ENCODE measurements around the gene MAPKAP1.

Gene MAPKAP1

GRCh38 chr9:125556046-125556721 is 150.8 kb downstream of the MAPKAP1 start:
- Histone ChIP-seq H4K8ac (ENCODE audit: low read depth, low read length) (no peak overlapping the region), H3K56ac (ENCODE audit: low read length) (no peak overlapping the region), H3K23ac (ENCODE audit: low read length) (no peak overlapping the region), H3K4me3 (ENCODE audit: low read length) (no peak overlapping the region), H3K4me2 (ENCODE audit: low read length) (no peak overlapping the region), H3K36me3 (ENCODE audit: control insufficient read depth, insufficient read depth, low read length) (no peaks in the 10 kb centered on the region), H2BK5ac (ENCODE audit: low read length) (no peak overlapping the region), H3K79me2 (ENCODE audit: control insufficient read depth, insufficient read depth, low read length) (no peaks in the 10 kb centered on the region), H2BK120ac (ENCODE audit: low read depth, low read length) (no peak overlapping the region), H3K4ac (ENCODE audit: low read depth, low read length) (no peak overlapping the region), H3K79me1 (ENCODE audit: low read length) (no peaks in the 10 kb centered on the region), H3K18ac (ENCODE audit: low read length) (no peak overlapping the region), H3K27ac (ENCODE audit: low read depth, low read length) (no peak overlapping the region), H4K5ac (ENCODE audit: low read length) (no peak overlapping the region), H2BK15ac (replicated peaks; ENCODE audit: low read depth) (no peak overlapping the region), H2AK5ac (ENCODE audit: low read length) (no peak overlapping the region), H3K4me1 (ENCODE audit: control insufficient read depth, low read depth, low read length) (peaks cover 2% of the 10 kb centered on the region), H3K27me3 (ENCODE audit: insufficient read depth, low read length, poor library complexity) (no peaks in the 10 kb centered on the region), H3K9ac (ENCODE audit: low read length) (no peak overlapping the region)
- WGBS (ENCODE audit: extremely low coverage, insufficient coverage, low lambda C conversion rate), result no CpG with 5 or more reads among the region's 7 CpGs
- no peak for DNase-seq

GRCh38 chr9:125554726-125555125 is 152.3 kb downstream of the MAPKAP1 start:
- H3K56ac ChIP-seq (ENCODE audit: low read length), result no peak overlapping the region
- H4K8ac ChIP-seq (ENCODE audit: low read depth, low read length), result no peak overlapping the region
- no peaks in the 10 kb centered on the region for H3K79me1 ChIP-seq (ENCODE audit: low read length)
- no peaks in the 10 kb centered on the region for H3K27me3 ChIP-seq (ENCODE audit: insufficient read depth, low read length, poor library complexity)
- H4K5ac ChIP-seq (ENCODE audit: low read length), result no peak overlapping the region
- no CpG with 5 or more reads among the region's 3 CpGs for WGBS (ENCODE audit: extremely low coverage, insufficient coverage, low lambda C conversion rate)
- H2BK5ac ChIP-seq (ENCODE audit: low read length), result no peak overlapping the region
- no peak overlapping the region for H3K23ac ChIP-seq (ENCODE audit: low read length)
- no peak overlapping the region for H3K9ac ChIP-seq (ENCODE audit: low read length)
- no peak overlapping the region for H2BK120ac ChIP-seq (ENCODE audit: low read depth, low read length)
- no peak overlapping the region for H3K4ac ChIP-seq (ENCODE audit: low read depth, low read length)
- no peaks in the 10 kb centered on the region for H3K36me3 ChIP-seq (ENCODE audit: control insufficient read depth, insufficient read depth, low read length)
- no peak overlapping the region for H2BK15ac ChIP-seq (replicated peaks; ENCODE audit: low read depth)
- no peak overlapping the region for H3K4me2 ChIP-seq (ENCODE audit: low read length)
- peaks cover 2% of the 10 kb centered on the region for H3K4me1 ChIP-seq (ENCODE audit: control insufficient read depth, low read depth, low read length)
- no peak overlapping the region for H3K27ac ChIP-seq (ENCODE audit: low read depth, low read length)
- H3K79me2 ChIP-seq (ENCODE audit: control insufficient read depth, insufficient read depth, low read length), result no peaks in the 10 kb centered on the region
- DNase-seq, result no peak
- H3K18ac ChIP-seq (ENCODE audit: low read length), result no peak overlapping the region
- H3K4me3 ChIP-seq (ENCODE audit: low read length), result no peak overlapping the region
- H2AK5ac ChIP-seq (ENCODE audit: low read length), result no peak overlapping the region

- Histone ChIP-seq H3K79me1 (ENCODE audit: low read length) (no peaks in the 10 kb centered on the region), H3K4ac (ENCODE audit: low read depth, low read length) (no peak overlapping the region), H3K79me2 (ENCODE audit: control insufficient read depth, insufficient read depth, low read length) (no peaks in the 10 kb centered on the region), H3K9ac (ENCODE audit: low read length) (no peak overlapping the region), H3K56ac (ENCODE audit: low read length) (no peak overlapping the region), H3K4me3 (ENCODE audit: low read length) (no peak overlapping the region), H3K27me3 (ENCODE audit: insufficient read depth, low read length, poor library complexity) (no peaks in the 10 kb centered on the region), H2BK120ac (ENCODE audit: low read depth, low read length) (no peak overlapping the region), H2BK15ac (replicated peaks; ENCODE audit: low read depth) (no peak overlapping the region), H2AK5ac (ENCODE audit: low read length) (no peak overlapping the region), H3K27ac (ENCODE audit: low read depth, low read length) (no peak overlapping the region), H3K36me3 (ENCODE audit: control insufficient read depth, insufficient read depth, low read length) (no peaks in the 10 kb centered on the region), H3K4me1 (ENCODE audit: control insufficient read depth, low read depth, low read length) (peaks cover 2% of the 10 kb centered on the region), H4K5ac (ENCODE audit: low read length) (no peak overlapping the region), H2BK5ac (ENCODE audit: low read length) (no peak overlapping the region), H4K8ac (ENCODE audit: low read depth, low read length) (no peak overlapping the region), H3K18ac (ENCODE audit: low read length) (no peak overlapping the region), H3K4me2 (ENCODE audit: low read length) (no peak overlapping the region), H3K23ac (ENCODE audit: low read length) (no peak overlapping the region)
- WGBS (ENCODE audit: extremely low coverage, insufficient coverage, low lambda C conversion rate), result no CpG with 5 or more reads among the region's 1 CpG
- DNase-seq, result no peak
These were observed 155.2 kb downstream of the MAPKAP1 start for GRCh38 chr9:125551781-125552180.

- Histone ChIP-seq H2BK15ac (replicated peaks; ENCODE audit: low read depth) (no peak overlapping the region), H3K27ac (ENCODE audit: low read depth, low read length) (no peak overlapping the region), H3K4me3 (ENCODE audit: low read length) (no peak overlapping the region)
These were observed 156.8 kb downstream of the MAPKAP1 start for GRCh38 chr9:125549891-125550885.

GRCh38 chr9:125549465-125549871 is 157.5 kb downstream of the MAPKAP1 start:
- no peak overlapping the region for H4K5ac ChIP-seq (ENCODE audit: low read length)
- H3K79me1 ChIP-seq (ENCODE audit: low read length), result no peaks in the 10 kb centered on the region
- H2AK5ac ChIP-seq (ENCODE audit: low read length), result no peak overlapping the region
- no CpG with 5 or more reads among the region's 7 CpGs for WGBS (ENCODE audit: extremely low coverage, insufficient coverage, low lambda C conversion rate)
- H4K8ac ChIP-seq (ENCODE audit: low read depth, low read length), result no peak overlapping the region
- no peak overlapping the region for H3K18ac ChIP-seq (ENCODE audit: low read length)
- H3K4me2 ChIP-seq (ENCODE audit: low read length), result no peak overlapping the region
- no peaks in the 10 kb centered on the region for H3K79me2 ChIP-seq (ENCODE audit: control insufficient read depth, insufficient read depth, low read length)
- H3K4ac ChIP-seq (ENCODE audit: low read depth, low read length), result no peak overlapping the region
- no peak overlapping the region for H3K23ac ChIP-seq (ENCODE audit: low read length)
- H2BK120ac ChIP-seq (ENCODE audit: low read depth, low read length), result no peak overlapping the region
- no peak overlapping the region for H2BK5ac ChIP-seq (ENCODE audit: low read length)
- no peaks in the 10 kb centered on the region for H3K27me3 ChIP-seq (ENCODE audit: insufficient read depth, low read length, poor library complexity)
- H3K4me3 ChIP-seq (ENCODE audit: low read length), result no peak overlapping the region
- H3K4me1 ChIP-seq (ENCODE audit: control insufficient read depth, low read depth, low read length), result peaks cover 2% of the 10 kb centered on the region
- H3K56ac ChIP-seq (ENCODE audit: low read length), result no peak overlapping the region
- no peak overlapping the region for H3K9ac ChIP-seq (ENCODE audit: low read length)
- H3K36me3 ChIP-seq (ENCODE audit: control insufficient read depth, insufficient read depth, low read length), result no peaks in the 10 kb centered on the region
- H2BK15ac ChIP-seq (replicated peaks; ENCODE audit: low read depth), result no peak overlapping the region
- DNase-seq, result no peak
- H3K27ac ChIP-seq (ENCODE audit: low read depth, low read length), result no peak overlapping the region

More at GRCh38 chr9:125549891-125550885, 156.8 kb downstream of the MAPKAP1 start:
- Histone ChIP-seq H3K4ac (ENCODE audit: low read depth, low read length) (no peak overlapping the region), H3K27me3 (ENCODE audit: insufficient read depth, low read length, poor library complexity) (no peaks in the 10 kb centered on the region), H3K79me2 (ENCODE audit: control insufficient read depth, insufficient read depth, low read length) (no peaks in the 10 kb centered on the region), H3K9ac (ENCODE audit: low read length) (no peak overlapping the region), H3K23ac (ENCODE audit: low read length) (no peak overlapping the region), H3K56ac (ENCODE audit: low read length) (no peak overlapping the region), H4K8ac (ENCODE audit: low read depth, low read length) (no peak overlapping the region), H4K5ac (ENCODE audit: low read length) (no peak overlapping the region), H3K36me3 (ENCODE audit: control insufficient read depth, insufficient read depth, low read length) (no peaks in the 10 kb centered on the region), H2BK5ac (ENCODE audit: low read length) (no peak overlapping the region), H3K79me1 (ENCODE audit: low read length) (no peaks in the 10 kb centered on the region), H2BK120ac (ENCODE audit: low read depth, low read length) (no peak overlapping the region), H3K18ac (ENCODE audit: low read length) (no peak overlapping the region), H3K4me2 (ENCODE audit: low read length) (no peak overlapping the region), H3K4me1 (ENCODE audit: control insufficient read depth, low read depth, low read length) (peaks cover 2% of the 10 kb centered on the region), H2AK5ac (ENCODE audit: low read length) (no peak overlapping the region)
- no CpG with 5 or more reads among the region's 9 CpGs for WGBS (ENCODE audit: extremely low coverage, insufficient coverage, low lambda C conversion rate)
- no peak for DNase-seq
